HG02870 (cell line): Measurements from ENCODE around the gene GNAT2.

Experiments used
- ATAC-seq: cut with Tn5 transposase; IDR thresholded peaks from one replicate; pipeline ENCODE4 v1.9.1; 2021; ENCODE audit warnings: mild to moderate bottlenecking, moderate library complexity; ENCODE audit not compliant: unreplicated experiment

Gene GNAT2

GRCh38 chr1:109628540-109629321 lies 9.3 kb upstream of the GNAT2 start:
- ATAC-seq = no peak

- ATAC-seq = no peak
Measured at GRCh38 chr1:109627692-109628399, 8.4 kb upstream of the GNAT2 start.

DNA sequence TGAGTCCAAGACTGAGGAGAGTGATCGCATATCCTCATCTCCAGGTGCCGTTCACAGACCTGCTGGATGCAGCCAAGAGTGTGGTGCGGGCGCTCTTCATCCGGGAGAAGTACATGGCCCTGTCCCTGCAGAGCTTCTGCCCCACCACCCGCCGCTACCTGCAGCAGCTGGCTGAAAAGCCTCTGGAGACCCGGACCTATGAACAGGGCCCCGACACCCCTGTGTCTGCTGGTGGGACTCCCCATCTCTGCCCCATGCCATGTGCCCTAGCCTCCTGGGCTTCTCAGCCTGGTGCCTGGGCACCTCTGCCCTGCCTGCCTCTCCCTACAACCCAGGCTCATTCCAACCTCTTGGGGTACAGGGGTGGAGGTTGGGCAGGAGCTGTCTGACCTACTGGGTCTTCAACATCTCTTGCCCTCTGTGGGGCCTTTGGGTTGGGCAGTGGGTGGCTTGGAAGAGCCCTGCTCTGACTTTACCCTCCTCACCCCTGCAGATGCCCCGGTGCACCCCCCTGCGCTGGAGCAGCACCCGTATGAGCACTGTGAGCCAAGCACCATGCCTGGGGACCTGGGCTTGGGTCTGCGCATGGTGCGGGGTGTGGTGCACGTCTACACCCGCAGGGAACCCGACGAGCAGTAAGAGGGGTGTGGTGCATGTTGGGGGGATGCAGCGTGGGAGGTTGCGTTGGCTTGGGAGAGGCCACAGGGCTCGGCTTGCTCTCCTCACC lies 7.4 kb upstream of the GNAT2 start:
- ATAC-seq = no peak

DNA sequence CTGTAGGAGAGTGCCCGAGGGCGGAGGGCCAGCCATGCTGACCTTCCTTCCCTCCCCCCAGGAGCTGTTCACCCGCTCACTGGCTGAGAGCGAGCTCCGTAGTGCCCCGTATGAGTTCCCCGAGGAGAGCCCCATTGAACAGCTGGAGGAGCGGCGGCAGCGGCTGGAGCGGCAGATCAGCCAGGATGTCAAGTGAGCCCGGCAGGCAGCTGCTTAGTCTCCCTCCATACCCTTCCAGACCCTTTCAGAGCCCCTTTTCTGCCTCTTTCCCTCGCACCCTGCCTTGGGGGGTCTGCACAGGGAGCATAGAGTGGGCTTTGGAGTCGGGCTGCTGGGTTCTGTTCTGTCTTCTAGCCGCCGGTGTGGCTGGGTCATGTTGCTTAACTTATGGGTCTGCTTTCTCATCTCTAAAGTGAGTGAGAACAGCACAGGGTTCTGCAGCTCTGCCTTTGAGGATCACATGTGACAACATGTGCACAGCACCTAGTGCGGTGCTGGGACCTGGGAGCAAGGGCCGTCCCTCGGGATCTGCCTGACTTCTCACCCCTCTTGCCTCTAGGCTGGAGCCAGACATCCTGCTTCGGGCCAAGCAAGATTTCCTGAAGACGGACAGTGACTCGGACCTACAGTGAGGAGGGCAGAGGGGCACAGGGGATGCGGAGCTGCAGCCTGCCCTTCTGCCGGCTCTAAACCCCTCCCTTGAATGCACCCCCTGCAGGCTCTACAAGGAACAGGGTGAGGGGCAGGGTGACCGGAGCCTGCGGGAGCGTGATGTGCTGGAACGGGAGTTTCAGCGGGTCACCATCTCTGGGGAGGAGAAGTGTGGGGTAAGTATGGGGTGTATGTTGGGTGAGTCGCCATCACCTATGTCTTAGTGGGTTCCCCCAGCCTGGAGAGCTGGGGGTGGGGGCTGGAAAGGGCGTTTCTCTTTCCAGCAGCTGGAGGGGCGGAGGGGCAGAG lies 6.5 kb upstream of the GNAT2 start:
- ATAC-seq = no peak

DNA sequence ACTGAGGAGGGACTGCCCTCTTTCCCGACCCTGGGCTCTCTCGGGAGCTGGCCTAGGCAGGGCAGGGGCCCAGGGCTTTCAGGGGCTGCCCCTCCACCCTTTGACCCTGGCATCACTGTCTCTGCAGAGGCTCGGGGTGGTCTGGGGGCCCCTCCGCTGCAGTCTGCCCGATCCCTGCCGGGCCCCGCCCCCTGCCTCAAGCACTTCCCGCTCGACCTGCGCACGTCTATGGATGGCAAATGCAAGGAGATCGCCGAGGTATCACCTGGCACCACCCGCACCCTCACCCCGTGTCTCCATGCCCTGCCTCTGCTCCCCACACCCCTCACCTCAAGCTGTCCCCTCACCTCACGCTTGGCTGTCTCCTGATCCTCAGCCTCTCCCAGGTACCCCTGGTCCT lies 5.8 kb upstream of the GNAT2 start:
- ATAC-seq = no peak

- no peak for ATAC-seq
Measured at GRCh38 chr1:109624201-109625010, 5.0 kb upstream of the GNAT2 start.

DNA sequence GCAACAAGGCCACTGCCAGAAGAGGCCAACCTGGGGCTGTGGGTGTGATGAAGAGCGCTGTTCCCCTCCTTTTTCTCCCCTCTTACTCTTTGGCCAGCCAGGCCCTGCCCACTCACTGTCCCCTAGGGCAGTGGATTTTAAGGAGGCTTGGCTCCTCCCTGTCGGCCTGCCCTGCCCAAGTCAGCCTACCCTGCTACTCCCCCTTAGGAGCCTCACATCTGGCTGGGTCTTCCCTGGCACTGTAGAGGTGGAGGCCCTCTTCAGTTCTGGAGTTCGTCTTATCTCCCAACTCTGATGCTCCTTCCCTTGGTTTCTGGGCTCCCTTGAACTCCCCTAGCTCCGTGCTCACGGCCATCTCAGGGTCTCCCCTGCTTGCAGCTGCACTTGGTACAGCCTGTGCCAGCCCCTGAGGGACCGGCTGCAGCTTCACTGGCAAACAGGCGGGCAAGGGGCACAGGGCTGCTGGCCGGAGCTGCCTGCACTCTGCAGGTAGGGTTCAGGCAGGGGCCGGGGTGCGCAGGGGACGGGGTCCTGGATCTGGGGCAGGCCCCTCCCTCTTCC lies 4.3 kb upstream of the GNAT2 start:
- ATAC-seq = no peak

DNA sequence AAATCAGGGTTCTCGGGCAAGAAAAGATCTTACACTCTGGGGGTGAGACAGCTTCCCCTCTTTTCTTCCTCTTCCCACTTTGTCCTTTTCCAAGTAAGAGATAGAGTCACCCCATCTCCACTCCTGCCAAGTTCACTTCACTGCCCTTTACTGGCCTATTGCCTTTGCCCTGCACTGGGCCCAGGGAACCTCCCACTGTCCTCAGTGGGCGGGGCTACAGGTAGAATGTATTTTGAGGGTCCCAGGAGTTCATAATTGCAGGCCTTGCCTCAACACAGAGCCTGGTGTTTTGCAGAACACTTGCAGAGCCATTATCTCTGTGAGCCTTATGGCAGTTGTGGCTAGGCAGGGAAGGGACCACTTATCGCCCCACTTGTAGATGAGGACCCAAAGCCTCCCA lies 3.5 kb upstream of the GNAT2 start:
- ATAC-seq = no peak

- no peak for ATAC-seq
Measured at GRCh38 chr1:109622137-109622892, 2.9 kb upstream of the GNAT2 start.

- no peak for ATAC-seq
Measured at GRCh38 chr1:109621379-109622136, 2.1 kb upstream of the GNAT2 start.

GRCh38 chr1:109620841-109621286 lies 1.4 kb upstream of the GNAT2 start:
- ATAC-seq = peak; percentile 72

GRCh38 chr1:109620401-109620791 lies 980 bp upstream of the GNAT2 start:
- peak; percentile 1 for ATAC-seq

GRCh38 chr1:109618661-109619575 lies 498 bp downstream of the GNAT2 start:
- no peak for ATAC-seq

DNA sequence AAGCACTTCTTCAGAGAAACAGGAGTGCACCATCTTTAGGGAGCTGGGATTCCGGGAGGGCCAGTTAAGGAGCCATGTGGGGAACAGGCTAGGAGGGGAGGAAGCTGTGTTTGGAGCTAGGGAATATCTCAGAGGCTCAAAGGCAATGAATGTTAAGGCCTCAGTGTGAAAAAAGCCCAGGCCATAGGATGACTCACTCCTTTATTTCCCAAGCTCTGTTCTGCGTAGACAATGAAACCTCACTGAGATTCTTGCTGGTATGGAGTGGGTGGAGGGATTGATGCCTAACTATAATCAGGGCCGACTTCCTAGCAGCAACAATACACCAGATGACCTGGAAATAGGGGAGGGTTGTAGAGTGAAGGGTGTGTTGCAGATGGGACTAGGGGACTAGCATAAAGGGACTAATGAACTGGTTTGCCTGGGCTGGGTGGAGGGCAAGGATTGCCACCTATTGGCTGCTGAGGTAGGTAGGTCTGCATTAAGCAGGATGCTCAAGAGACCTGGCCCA lies 2.1 kb downstream of the GNAT2 start:
- no peak for ATAC-seq

GRCh38 chr1:109616391-109616790 lies 3.0 kb downstream of the GNAT2 start:
- no peak for ATAC-seq

DNA sequence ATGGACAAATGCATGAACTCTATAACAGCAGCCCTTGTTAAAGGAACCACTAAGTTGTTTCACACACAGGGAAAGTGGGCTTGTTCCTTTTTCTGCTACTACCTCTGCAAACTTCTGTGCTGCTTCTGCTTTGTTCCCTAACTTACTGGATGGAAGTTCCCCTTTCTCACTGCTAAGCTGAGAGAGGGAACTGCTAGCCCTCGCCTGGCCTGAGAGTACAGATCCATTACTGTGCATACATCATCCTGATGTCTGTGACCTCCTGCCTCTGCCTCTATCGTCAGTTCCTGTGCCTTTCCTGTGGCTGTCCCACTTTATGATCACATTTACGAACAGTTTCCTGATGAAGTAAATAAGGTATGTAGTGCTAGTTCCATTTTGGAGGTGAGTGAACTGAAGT lies 3.5 kb downstream of the GNAT2 start:
- no peak for ATAC-seq
